CD4-positive, alpha-beta T cell treated with Interleukin-1 beta for 1 hour (primary cell): ENCODE measurements around the gene POFUT2.
"Not testable (repeated sequence)": the region's sequence is repeated elsewhere in the genome, so short reads cannot be mapped to it uniquely, and the experiment has no call there.

ENCODE experiments used
- DNase-seq, 2 donors: peaks; one replicate each; pipeline ENCODE4 v3.0.0-alpha.2; 2020 to 2022

Gene POFUT2

DNA sequence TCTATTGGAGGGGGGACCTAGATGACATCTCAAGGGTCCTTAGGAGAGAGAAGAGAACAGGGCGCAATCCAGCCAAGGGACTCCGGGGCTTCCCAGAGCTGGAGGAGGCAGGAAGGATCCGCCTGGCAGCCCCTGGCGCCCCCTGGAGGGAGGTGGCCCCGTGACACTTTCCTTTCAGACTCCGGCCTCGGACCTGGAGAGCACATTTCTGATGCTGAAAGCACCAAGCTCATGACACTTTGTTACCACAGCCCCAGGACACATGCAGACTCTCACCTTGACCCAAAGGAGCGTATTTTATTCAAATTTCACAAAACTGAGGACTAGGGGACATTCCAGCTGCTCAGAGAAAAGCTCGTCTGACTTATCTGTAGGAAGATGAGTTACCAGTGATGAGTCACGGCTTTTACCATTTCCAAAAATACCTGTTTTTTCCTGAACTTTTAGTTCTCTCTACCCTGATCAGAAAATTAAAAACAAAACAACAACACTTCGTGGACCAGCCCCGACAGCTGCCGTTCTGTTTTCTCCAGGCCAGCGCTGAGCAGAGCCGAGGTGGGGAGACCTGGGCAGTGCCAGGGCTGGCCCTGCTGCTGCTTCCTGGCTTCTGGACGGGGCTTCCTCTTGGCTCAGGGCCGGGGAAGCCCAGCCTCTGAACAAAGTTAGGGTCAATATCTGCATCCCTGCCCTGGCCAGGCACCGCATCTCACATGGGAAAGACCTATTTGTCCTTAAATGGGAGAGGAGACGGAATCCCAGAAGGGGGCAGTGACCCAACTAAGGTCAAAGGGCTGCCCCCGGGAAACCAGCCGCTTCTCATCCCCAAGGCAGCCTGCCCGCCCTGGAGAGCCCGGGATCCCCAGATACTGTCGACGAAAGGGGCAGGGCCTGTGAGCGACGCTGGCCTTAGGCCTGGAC is 21.6 kb upstream of the POFUT2 start:
- peak; percentile 29 to 42 for DNase-seq

DNA sequence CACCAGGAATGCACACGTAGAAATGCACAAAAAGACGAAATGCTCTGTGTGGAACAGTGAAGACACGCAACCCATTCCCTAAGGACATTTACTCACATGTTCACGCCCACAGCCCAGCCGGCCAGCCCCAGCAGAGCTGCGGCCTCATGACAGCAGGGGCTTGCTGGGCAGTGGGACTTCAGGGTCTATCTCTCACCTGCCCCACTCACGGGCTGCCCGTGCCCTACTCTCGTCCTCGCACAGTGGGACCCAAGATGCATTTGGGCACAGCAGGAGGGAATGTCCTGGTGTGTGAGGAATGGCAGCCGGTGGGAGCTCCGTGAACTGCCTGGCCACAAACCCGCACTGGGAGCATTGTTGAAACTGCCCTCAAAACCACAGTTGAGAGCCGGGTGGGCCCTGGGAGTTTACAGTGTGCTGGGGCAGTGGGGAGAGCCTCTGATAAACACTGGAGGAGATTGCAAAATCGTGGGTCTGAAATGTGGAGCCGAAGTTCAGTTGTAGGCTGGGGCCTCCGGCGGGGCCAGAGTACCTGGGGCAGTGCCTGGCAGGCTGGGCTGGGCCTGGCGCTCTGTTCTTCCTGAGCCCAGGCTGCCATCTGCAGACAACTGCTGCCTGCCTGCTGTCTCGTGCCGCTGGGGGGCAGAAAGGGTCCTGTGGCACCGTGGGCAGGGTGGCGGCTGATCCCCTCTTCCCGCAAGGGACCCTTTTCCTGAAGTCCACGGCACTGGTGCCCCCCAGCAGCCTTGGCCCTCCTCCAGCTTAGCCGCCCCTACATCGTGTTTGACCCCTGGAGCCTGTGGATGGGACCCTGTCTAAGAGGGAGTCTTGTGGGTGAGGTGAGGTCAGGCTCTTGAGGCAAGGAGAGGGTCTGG is 20.7 kb upstream of the POFUT2 start:
- DNase-seq: no peak

DNA sequence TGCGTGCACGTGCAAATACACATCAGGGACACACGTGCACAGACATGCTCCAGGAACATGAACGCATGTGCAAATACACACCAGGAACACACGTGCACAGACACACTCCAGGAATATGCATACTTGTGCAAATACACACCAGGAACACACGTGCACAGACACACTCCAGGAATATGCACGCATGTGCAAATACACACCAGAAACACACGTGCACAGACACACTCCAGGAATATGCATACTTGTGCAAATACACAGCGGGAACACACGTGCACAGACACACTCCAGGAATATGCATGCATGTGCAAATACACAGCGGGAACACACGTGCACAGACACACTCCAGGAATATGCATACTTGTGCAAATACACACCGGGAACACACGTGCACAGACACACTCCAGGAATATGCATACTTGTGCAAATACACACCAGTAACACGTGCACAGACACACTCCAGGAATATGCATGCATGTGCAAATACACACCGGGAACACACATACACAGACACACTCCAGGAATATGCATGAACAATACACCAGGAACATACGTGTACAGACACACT is 20.0 kb upstream of the POFUT2 start:
- DNase-seq: not testable (repeated sequence)

DNA sequence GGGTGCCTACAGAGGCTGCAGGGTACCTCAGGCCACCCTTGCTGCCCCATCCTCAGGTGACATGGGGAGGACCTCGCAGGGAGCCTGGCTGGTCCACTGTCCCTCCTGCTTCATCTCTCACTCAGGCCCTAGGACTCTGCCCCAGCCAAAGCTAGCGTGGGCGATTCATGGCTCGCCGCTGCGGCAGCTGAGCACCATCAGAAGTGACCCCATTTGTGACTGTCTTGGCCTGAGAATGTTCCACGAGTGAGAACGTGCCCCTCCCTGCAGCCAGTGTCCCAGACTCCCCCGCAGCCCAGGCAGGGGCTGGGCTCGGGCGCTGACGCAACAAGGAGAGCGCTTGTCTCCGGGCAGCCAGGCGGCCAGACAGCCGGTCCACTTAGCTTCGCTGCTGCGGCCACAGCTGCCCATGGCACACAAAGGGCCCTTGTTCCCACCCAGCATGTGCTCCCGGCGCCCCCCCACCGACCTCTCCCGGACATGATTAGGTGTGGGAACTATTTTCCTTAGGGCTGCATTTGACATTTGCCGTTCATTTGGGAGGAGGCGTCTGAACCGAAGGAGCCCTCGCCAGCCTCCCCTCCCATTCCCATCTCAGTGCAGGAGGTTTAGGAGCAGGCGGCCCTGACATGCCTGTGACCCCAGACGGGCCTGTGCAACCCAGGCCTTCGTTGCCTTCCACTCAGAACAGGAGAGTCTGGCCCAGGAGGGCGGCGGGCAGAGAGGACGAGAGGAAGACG is 19.3 kb upstream of the POFUT2 start:
- DNase-seq: no peak

DNA sequence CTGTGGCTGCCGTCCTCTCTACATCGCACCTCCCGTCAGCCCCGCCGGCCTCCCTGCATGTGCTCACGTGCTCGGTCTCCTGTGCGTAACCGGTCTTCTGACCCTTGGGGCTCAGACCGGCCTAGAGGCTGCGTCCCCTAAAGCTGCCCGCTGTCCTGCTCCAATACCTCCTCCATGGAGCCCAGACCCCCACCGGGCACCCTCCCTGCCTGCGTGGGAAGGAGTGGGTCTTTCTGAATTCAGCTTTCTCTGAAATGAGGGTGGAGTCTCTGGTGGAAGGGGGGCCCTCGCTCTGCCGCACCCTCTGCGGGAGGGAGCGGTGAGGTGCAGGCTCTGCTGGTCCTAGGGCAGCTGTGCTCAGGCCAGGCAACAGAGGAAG is 18.7 kb upstream of the POFUT2 start:
- DNase-seq: no peak

DNA sequence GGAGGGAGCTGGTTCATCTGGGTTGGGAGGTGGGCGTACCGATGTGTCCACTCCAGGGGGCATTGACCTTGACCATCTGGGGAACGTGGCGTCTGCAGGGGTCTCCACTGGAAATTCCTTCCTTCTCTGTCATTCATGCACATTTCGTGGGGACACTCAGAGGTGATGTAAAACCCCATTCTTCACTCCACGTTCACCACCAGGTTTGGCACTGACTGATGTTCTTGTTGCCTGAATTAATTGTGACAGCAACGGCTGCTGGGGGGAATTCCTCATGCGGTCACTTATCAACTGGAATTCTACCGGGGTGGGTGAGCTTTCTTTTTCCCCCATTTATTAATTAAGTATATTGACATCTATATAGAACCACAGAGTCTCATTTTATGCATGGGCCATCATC is 18.1 kb upstream of the POFUT2 start:
- DNase-seq: no peak

DNA sequence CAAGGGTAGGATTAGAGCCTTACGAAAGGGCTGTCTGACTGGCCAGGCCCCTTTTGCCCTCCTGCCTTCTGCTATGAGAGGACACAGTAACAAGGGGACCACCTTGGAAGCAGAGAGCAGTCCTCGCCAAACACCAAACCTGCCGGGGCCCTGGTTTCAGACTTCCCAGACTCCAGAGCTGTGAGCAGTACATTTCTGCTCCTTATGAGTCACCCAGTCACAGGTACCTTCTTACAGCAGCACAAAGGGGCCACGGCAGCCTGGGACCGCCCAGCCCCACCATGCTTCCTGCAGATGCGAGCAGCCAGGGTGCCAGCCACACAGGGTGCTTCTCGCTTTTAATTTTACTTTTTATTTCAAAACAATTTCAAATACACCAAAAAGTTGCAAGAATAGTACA is 17.2 kb upstream of the POFUT2 start:
- DNase-seq: peak in 1 of 2 donors; percentile 27

DNA sequence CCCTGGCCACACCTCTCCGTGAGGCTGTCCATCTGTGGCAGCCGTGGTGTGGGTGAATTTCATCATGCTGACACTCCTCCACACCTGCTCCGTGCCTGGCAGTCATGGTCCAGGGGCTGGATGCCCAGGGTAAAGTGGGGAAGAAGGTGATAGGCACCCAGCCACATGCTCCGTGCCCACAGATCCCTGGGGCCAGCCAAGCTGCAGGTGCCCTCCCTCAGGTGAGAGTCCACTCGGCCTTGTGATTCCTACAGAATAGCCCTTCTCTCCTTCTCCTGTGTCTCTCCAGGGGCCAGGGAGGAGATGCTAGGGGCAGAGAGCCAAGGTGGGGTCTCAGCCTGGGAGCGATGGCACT is 16.8 kb upstream of the POFUT2 start:
- no peak for DNase-seq

DNA sequence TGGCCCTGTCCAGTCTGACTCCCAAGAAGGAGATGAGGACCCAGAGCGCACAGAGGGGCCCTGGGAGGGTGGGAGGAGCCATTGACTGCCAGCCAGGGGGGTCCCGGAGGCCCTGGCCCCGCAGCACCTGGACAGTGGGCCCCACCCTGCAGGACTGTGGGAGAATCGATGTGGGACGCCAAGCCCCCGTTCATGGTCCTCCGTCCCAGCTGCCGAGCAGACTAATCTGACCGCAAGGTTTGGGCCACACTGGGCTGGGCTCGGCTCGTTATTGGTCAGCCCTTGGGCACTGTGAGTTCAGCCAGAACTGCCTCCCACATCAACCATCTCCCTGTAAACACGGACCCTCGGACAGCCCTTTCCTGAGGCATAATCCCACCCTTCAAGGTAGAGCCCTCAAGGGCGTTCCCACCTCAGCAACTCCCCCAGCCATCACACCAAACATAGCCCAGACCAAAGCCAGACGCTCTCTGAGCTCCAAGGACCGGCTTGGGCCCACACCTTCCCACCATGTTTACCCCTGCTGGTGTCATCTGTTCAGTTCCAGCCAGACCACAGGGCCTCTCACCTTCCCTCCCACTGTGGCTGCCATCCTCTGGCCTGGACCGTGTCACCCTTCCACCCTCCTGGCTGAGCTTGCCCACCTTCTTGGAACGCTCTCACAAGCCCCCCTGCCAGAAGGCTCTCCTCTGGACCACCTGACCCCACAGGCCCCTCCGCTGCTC is 16.2 kb upstream of the POFUT2 start:
- no peak for DNase-seq

DNA sequence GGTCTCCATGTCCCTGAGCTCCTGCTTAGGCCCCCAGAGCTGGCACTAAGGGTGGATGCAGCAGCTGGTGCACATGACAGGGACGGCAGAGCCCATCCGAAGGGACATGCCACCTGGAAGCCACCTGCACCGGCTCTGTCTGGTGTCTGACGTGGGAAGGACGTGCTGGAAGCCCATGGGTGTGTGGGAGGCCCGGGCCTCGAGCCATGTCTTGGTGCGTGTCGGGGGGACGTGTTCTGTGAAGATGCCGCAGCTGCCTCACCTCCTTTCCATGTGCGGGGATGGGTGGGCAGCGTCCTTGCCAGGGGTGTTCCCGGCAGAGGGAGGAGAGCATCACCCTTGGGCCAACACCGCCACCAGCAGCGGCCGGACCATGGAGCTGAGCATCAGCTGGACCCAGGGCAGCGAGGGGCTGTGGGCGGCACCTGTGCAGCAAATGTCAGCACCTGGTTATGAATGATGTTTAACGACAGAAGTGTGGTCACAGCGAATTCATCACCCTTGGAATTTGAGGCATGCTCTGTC is 15.5 kb upstream of the POFUT2 start:
- no peak for DNase-seq

DNA sequence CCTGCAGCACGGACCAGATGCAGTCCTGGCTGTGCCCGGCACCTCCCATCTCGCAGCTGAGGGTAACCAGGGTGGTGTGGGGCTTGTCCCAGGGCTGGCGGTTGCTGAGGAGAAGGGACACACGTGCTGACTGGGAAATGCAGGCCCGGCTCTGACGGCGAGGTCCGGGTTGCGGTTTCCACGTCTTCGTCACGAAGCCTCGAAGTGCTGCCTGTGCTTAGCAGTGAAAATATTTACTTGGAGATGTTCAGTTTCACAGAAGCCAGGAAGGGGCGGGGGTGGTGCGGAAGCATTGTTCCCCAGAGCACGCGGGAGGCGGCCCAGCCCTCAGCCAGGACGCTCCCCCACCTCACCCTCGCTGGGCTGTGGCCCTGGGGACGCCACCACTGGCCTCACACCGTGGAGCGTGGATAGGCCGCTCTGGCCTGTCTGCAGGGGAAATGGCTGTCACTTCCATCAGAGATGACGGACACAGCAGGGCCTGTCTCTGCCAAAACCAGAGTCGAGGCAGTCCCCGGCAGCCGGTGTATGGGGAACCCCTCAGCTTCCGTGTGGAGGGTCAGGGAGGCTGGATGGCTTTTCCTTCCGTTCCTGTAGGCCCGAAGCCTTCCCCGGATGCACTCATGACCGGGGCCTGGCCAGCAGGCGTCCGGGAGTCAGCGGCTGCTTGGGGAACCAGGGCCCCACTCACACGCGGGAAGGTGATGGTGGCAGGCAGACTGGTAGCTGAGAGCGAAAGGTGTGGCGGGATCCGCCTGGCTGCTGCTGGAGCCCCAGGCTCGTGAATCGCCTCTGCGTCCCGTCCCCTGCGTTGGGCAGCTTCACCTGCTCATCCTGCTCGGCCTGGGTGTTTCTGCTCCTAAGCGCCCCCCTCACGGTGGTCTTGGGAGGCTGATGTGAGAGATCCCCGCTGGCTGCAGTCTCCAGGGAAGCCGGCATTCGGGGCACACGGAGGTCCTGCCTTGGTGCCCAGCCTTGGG is 14.7 kb upstream of the POFUT2 start:
- DNase-seq: peak; percentile 69 to 71

DNA sequence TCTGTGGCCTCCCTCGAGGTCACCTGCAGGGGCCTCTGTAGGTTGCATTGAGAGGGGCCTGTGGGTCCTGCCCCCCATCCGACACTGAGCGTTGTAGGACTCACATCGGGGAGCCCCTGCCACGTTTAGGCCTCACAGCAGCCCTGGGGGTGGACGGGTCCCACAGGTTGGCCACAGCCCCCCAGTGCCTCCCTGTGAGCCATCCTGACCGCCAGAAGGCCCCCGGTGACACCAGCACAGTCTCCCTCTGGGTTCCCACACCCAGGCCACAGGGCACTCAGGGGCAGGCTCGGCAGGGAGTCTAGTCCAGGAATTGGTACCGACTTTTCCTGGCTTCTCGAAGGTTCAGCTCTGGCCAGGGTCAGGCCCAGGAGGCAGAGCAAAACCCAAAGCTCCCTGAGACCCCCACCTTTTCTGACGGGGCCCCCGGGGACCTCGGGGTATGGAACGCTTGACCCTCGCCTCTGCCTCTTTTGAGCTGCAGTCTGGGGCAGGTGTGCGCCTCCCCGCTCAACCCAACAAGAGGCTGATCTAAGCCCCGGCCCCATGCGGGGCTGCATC is 13.9 kb upstream of the POFUT2 start:
- DNase-seq: no peak

DNA sequence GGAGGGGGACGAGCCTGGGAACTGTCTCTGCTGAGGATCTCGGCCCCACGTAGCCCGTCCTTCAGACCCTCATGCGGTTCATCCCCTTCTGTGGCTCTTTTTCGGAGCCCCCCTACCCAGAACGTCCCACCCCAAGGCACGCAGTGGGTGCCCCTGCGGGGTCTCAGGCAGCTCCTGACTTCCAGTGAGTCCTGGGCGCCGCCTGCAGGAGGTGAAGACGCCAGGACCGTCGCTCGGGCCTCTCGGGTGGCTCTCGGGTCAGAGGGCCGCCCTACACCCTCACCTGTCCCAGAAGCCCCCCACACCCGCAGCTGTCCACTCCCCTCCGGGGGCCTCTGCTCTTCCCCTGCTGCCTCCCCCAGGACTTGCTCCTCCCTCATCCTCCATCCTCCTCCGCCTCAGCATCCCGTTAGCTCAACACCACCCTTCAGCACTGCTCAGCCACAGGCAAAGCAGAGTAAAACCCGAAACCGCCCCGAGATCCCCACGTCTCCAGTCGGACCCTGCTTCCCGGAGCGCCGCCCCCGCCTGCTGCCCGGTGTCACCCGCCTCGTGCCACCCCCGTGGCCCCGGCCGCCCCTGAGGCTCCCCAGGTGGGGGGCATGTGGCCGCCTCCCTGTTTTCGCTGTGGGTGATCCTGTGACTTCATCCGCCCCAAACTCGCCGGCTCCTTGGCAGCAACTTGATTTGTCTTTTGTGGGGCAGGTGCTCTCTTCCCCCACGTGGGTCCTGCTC is 13.3 kb upstream of the POFUT2 start:
- no peak for DNase-seq

DNA sequence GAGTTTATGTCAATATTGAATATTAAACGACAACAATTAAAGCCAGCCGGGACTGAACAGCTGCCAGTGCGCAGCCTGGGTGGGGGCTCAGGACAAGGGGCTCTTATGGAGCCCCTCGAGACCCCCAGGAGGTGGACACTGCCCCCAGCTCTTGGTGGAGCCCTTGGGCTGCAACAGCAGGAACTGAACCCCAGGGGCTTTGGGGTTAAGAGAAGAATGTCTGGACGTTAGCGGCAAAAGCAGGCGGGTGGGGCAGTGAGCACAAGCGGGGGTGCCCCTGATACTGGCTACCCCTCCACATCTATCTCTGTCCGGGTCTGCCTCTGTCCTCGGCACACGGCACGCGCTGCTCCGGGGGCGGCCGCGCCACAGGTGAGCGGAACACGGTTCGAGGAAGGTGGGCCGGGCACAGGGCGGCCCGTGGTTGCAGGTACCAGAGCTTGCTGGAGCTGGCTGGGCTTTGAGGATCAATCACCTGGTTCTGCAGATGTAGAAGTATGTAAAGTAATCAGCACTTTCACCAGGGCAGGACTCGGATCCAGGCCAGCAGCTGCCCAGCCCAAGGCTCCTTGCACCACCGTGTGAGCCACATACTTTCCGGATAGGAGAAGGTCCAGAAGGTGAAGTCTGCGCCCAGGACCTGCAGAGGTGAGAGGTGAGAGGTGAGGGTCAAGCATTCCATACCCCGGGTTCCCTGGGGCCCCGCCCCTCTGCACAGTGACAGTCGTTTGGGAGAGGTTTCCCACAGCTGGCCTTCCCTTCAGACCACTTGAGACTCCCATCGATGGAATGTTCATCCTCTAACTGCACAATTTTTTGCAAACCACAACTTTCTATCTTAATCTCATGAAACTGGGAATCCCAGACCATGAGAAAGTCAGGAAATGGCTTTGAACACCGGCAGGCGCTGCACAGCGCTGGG is 12.4 kb upstream of the POFUT2 start:
- DNase-seq: no peak

DNA sequence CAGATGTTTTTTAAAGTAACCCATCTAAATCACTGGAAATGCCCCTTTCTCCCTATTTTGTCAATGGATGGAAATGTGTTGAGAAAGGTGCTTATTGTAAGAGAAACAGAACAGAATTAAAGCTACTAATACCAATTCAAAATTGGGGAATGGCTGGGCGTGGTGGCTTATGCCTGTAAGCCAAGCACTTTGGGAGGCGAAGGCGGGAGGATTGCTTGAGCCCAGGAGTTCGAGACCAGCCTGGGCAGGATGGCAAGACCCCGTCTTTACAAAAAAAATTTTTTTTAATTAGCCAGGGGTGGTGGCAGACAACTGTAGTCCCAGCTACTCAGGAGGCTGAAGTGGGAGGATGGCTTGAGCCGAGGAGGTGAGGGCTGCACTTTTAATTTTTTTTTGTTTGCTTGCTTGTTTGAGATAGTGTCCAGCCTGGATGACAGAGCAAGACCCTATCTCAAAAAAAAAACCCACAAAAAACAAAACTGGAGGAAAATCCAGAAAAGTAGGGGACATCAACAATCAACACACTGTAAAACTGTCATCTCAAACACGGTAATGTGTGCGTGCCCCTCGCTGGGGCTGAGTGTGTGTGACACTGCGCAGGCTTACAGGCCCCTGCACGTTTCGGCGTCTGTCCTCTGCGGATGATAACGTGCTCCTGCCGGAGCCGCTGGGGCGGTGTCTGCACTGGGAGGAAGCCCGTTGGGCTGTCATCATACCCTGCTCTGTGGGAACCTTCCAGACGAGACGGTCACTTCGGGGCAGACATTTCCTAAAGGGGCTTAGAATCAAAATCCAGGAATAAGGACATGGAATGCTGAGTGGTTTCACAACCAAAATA is 11.6 kb upstream of the POFUT2 start:
- DNase-seq: no peak

DNA sequence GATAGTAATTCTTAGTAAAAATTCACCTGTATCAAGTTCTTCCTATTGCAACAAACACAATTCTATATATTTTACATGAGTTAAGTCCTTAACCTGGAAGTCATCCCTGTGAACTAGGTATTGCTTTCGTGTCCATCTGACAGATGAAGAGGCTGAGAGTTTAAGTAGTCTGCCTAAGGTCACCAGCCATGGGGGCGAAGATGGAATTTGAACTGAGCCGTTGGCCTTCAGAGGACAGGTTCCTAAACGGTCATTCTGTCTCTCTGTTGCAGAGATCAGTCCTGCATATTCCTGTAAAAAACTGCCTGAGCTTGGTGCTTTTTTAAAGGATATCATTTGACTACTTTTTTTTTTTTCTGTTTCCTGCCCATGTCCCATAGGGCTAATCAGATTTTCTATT is 10.2 kb upstream of the POFUT2 start:
- DNase-seq: no peak

DNA sequence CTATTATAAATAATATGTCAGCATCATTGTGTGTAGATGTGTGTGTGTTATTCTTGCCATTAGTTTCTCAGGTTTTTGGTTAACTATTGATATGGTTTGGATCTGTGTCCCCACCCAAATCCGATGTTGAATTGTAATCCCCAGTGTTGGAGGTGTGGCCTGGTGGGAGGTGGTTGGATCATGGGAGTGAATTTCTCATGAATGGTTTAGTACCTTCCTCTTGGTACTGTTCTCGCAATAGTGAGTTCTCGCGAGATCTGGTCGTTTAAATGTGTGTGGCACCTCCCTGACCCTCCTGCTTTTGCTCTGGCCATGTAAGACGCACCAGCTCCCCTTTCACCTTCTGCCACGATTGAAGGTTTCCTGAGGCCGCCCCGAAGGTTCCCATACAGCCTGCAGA is 9.6 kb upstream of the POFUT2 start:
- DNase-seq: no peak

DNA sequence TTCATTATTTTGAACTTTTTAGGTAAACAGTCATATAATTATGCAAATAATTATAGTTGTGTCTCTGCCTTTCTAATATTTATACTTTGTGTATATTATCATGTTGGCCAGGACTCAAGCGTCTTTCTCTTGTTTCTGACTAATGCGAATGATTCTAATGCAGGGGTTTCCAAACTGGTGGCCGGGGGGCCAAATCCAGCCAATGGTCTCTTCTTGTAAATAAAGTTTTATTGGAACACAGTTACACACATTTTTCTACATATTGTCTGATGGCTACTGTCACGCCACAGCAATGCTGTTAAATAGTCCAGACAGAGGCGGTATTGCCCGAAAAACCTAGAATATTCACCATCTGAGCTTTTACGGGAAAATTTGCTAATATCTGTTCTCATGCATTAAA is 8.9 kb upstream of the POFUT2 start:
- no peak for DNase-seq
